GM12878 (cell line): ENCODE results near the gene ZBTB38. TPM values are rescaled to one million over a fixed set of nuclear protein-coding genes. Genes with fewer than 3 reads are reported as not detected.

Experiments
- ATAC-seq: fragments of 200-7000 bp; cut with Tn5 transposase; 3 replicates; pipeline ENCODE4 v1.9.1; 2020; ENCODE audit warnings: mild to moderate bottlenecking, moderate library complexity
- BruUV-seq: library from RNA; stranded (reverse); fragments of 400-500 nt; replicated peaks from 2 replicates; lab custom pipeline; 2021; lab: Mats Ljungman, UMichigan
- CTCF ChIA-PET: fragments of 300-600 bp; sonication (Branson Sonifier 250); formaldehyde crosslinking; extraction: SDS; loops from one replicate; lab custom pipeline; 2021; ENCODE audit warnings: inconsistent platforms; lab: Yijun Ruan, JAX
- POLR2A ChIA-PET: fragments of 350-600 bp; formaldehyde crosslinking; extraction: SDS; loops from one replicate; lab custom pipeline; 2021; ENCODE audit warnings: inconsistent platforms; lab: Charles Lee
- RAD21 ChIA-PET: fragments of 300-600 bp; sonication (Branson Sonifier 250); formaldehyde crosslinking; loops from one replicate; lab custom pipeline; 2023; ENCODE audit warnings: antibody characterized with exemption; ENCODE audit not compliant: unreplicated experiment; lab: Charles Lee
- SMC1A ChIA-PET: fragments of 300-600 bp; sonication (Branson Sonifier 250); formaldehyde crosslinking; loops from one replicate; lab custom pipeline; 2023; ENCODE audit not compliant: unreplicated experiment, uncharacterized antibody; lab: Charles Lee
- DNase-seq: peaks from one replicate; pipeline ENCODE4 v3.0.0-alpha.2; 2011; ENCODE audit warnings: low read depth, low spot score
- FAIRE-seq: peaks from 3 replicates; lab custom pipeline; 2011; peaks lifted over from hg19 to GRCh38; lab: Jason Lieb, UNC
- H2AFZ ChIP-seq: 2 replicates; pipeline ENCODE4 v1.6.0; 2011; ENCODE audit warnings: low read depth, low read length, control low read depth; ENCODE audit not compliant: control insufficient read depth
- H3K27ac ChIP-seq: 2 replicates; pipeline ENCODE4 v1.5.1; 2011; ENCODE audit warnings: control low read depth; ENCODE audit not compliant: control insufficient read depth, insufficient read depth
- H3K27me3 ChIP-seq, 2 experiments: replicated peaks in 1 of 2; 2 replicates each; pipeline versions ENCODE4 v1.6.0 to v1.6.1; 2011; ENCODE audit warnings: low read length in 1 of 2; ENCODE audit not compliant: control insufficient read depth in 2 of 2, insufficient read depth in 2 of 2
- H3K36me3 ChIP-seq, 2 experiments: 2 replicates each; pipeline ENCODE4 v1.5.1; 2011; ENCODE audit warnings: low read length in 1 of 2; ENCODE audit not compliant: control insufficient read depth in 2 of 2, insufficient read depth in 2 of 2
- H3K4me1 ChIP-seq: 2 replicates; pipeline ENCODE4 v1.6.1; 2011; ENCODE audit warnings: mild to moderate bottlenecking, low read length, moderate library complexity, mixed read lengths; ENCODE audit not compliant: control insufficient read depth, insufficient read depth
- H3K4me2 ChIP-seq: 2 replicates; pipeline ENCODE4 v1.6.0; 2011; ENCODE audit warnings: control low read depth; ENCODE audit not compliant: control insufficient read depth, insufficient read depth
- H3K4me3 ChIP-seq: fragments of 200-600 bp; sonication (generic); 2 replicates; pipeline ENCODE4 v1.5.1; 2016
- H3K79me2 ChIP-seq: 2 replicates; pipeline ENCODE4 v1.6.0; 2011; ENCODE audit warnings: low read length; ENCODE audit not compliant: control insufficient read depth, insufficient read depth
- H3K9ac ChIP-seq: 2 replicates; pipeline ENCODE4 v1.8.0; 2011; ENCODE audit warnings: low read length, control low read depth, mixed read lengths; ENCODE audit not compliant: control insufficient read depth, insufficient read depth
- H3K9me3 ChIP-seq: replicated peaks from 3 replicates; pipeline ENCODE4 v1.5.1; 2011; ENCODE audit warnings: mild to moderate bottlenecking, low read length; ENCODE audit not compliant: control insufficient read depth, insufficient read depth
- H4K20me1 ChIP-seq: 2 replicates; pipeline ENCODE4 v1.6.0; 2011; ENCODE audit not compliant: control insufficient read depth, insufficient read depth
- BACH1 ChIP-seq: fragments of 450-650 bp; IDR thresholded peaks from 2 replicates; pipeline ENCODE4 v1.6.1; 2017; ENCODE audit warnings: mild to moderate bottlenecking, borderline replicate concordance
- TCF12 ChIP-seq: IDR thresholded peaks from 2 replicates; pipeline ENCODE4 v1.6.1; 2011; ENCODE audit warnings: low read depth, mild to moderate bottlenecking, low read length
- ZBED1 ChIP-seq: IDR thresholded peaks from 2 replicates; pipeline ENCODE4 v1.6.1; 2016; ENCODE audit warnings: borderline replicate concordance
- WGBS: methylation state at CpG from one replicate; pipeline ENCODE4 v1.1.6; 2016; ENCODE audit warnings: low lambda C conversion rate; ENCODE audit not compliant: insufficient replicate concordance, insufficient coverage; ENCODE audit errors: missing lambda C conversion rate; 5-methylcytosine and 5-hydroxymethylcytosine counted together
- in situ Hi-C: fragments of 300-500 bp; cut with MboI; formaldehyde crosslinking; loops from 9 replicates; pipeline ENCODE4 v1.14.3; 2018; ENCODE audit warnings: mixed read lengths
- intact Hi-C: fragments of 100-400 bp; cut with micrococcal nuclease; formaldehyde crosslinking; loops from one replicate; pipeline ENCODE4 v1.14.2; 2022; ENCODE audit not compliant: unreplicated experiment
- polyA plus RNA-seq, 11 experiments: library from polyadenylated mRNA; depleted of rRNA in 4 of 11; unstranded in 6 of 11; stranded (reverse) in 5 of 11; fragments of >200 nt; fragmentation: Nextera tagmentation in 4 of 11; fragmentation: Illumina TruSeq in 1 of 11; extraction: Ambion mirVana in 4 of 11; extraction: Trizol in 1 of 11; gene quantifications; 1 replicate in 1 of 11; 2 replicates in 10 of 11; pipeline versions ENCODE4 v1.2.1 to v1.2.3, GENCODE V29; 2011 to 2016; ENCODE audit warnings: inconsistent platforms in 2 of 11, missing spikeins in 2 of 11, low read depth in 1 of 11
- total RNA-seq, 4 experiments: library from RNA; depleted of rRNA in 3 of 4; stranded (reverse); fragments of >200 nt in 3 of 4; fragmentation: Illumina TruSeq in 1 of 4; extraction: Trizol in 1 of 4; gene quantifications; 2 replicates each; pipeline versions ENCODE4 v1.2.1 to v1.2.3, GENCODE V29; 2013 to 2021
- TF ChIP-seq, protein P1 (sequence below): IDR thresholded peaks from 2 replicates; pipeline ENCODE4 v1.6.1; 2011; ENCODE audit warnings: borderline replicate concordance, low read depth, mild to moderate bottlenecking, moderate library complexity, mixed read lengths, low read length; ENCODE audit not compliant: insufficient read depth; ENCODE audit errors: extremely low read length

Gene ZBTB38
- total and polyA plus RNA-seq, 10 of the 15 experiments (the other 5 are each of a cell fraction or from before 2014, with no cell fraction given) = 34.2 to 115 (median 88.6) TPM

DNA sequence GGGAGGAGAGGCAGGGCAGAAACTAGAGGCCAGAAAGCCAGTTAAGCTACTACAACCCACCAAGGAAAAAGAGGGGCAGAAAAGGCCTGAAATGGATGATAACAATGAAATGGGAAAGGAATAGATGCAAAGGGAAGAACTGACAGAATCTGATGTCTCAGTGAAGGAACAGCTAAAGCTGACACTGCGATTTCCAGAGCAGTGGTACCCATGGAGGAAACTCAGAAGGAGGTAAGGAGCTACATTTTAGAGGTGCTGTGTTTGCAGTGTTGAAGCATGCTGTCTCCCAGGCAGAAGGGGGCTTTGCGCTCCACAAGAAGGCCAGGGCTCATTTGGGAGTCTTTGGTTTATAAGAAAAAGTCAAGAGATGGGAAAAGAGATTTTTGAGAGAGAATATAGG, 38.0 kb downstream of the ZBTB38 start:
- Histone ChIP-seq H3K9ac (no peak overlapping the region; the same call in 1 of the 2 replicates), H3K27ac (peak overlapping the region; percentile 33), H3K4me1 (peaks cover 49% of the 10 kb centered on the region), H3K27me3 (no peaks in the 10 kb centered on the region), H3K9me3 (no peaks in the 10 kb centered on the region), H2AFZ (no peak overlapping the region), H3K36me3 (peaks cover 1 to 34% of the 10 kb centered on the region in 2 experiments; a peak in 3 of 4 replicates), H3K79me2 (peaks cover 89% of the 10 kb centered on the region), H4K20me1 (no peaks in the 10 kb centered on the region), H3K4me2 (peak overlapping the region; percentile 76), H3K4me3 (peak overlapping the region; percentile 41; the same call in 1 of the 2 replicates)
- in situ Hi-C loops (no loop called here), intact Hi-C loops (loop anchor here (2.0 kb wide), 1 partner anchor 35 kb away; no protein-coding TSS in a partner anchor)
- DNase-seq = no peak
- SMC1A ChIA-PET = interaction anchor here (1.6 to 18.5 kb wide), 12 partner anchors 9 to 94 kb away, joined by 4 to 573 read pairs (median 11); partner anchors contain the start of gene ZBTB38
- CTCF ChIA-PET = interaction anchor here (0.7 to 11.4 kb wide), 8 partner anchors 14 to 91 kb away, joined by 3 to 107 read pairs (median 12); no protein-coding TSS in a partner anchor
- RAD21 ChIA-PET = interaction anchor here (0.7 to 14.3 kb wide), 7 partner anchors 12 to 61 kb away, joined by 3 to 387 read pairs (median 5); no protein-coding TSS in a partner anchor
- FAIRE-seq = no peak
- no peak for ATAC-seq
- TF ChIP-seq TCF12 = no peak
- TF ChIP-seq, protein P1, sequence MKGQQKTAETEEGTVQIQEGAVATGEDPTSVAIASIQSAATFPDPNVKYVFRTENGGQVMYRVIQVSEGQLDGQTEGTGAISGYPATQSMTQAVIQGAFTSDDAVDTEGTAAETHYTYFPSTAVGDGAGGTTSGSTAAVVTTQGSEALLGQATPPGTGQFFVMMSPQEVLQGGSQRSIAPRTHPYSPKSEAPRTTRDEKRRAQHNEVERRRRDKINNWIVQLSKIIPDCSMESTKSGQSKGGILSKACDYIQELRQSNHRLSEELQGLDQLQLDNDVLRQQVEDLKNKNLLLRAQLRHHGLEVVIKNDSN = no peak
- peak; percentile 27; the same call in 1 of the 2 replicates for TF ChIP-seq BACH1
- no peak for TF ChIP-seq ZBED1
- 71% methylated on average over 2 of the region's 2 CpGs for WGBS
- POLR2A ChIA-PET = interaction anchor here (1.0 to 14.2 kb wide), 4 partner anchors 9 to 43 kb away, joined by 3 to 453 read pairs (median 24); no protein-coding TSS in a partner anchor
- no TSS peak for BruUV-seq
